NCI-H2171 (cell line): ENCODE data around the gene LZTR1.

Experiments
- DNase-seq: peaks from one replicate; lab custom pipeline; 2025; lab: John Stamatoyannopoulos, UW

LZTR1 gene

DNA sequence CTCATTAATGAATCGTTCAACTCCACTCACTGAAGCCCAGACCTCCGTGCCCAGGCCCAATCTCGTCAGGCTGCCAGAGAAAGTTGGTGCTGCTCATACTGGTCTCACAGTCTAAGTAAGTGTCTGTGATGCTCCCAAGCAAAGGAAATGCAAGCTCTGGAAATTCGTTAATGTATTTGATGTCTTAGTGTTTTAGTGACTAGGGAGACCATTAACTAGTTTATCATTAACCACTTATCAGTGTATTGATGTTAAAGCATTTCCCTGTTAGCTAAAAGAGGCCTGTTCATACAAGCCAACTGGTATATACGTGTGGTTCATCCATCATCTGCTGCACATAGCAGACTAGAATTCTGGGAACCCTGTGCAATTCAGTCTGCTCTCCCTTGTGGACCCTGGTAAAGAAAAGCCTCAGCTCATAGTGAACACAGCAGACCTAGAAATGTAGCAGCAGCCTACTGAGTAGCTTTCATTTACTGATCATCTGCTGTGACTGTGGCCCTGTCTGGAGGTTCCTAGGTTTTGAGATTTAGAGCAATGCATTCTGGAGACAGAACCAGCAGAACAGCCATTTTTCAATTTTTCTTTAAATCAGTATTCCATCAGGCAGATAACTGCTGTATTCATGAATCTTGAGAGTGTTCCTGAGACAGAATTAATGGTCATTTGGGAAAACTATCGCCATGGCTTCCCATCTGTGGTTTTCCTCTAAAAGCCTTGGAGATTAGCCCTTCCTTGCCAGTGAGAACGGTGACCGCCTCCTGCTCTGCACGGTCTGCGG is 30.8 kb upstream of the LZTR1 start:
- no peak for DNase-seq

DNA sequence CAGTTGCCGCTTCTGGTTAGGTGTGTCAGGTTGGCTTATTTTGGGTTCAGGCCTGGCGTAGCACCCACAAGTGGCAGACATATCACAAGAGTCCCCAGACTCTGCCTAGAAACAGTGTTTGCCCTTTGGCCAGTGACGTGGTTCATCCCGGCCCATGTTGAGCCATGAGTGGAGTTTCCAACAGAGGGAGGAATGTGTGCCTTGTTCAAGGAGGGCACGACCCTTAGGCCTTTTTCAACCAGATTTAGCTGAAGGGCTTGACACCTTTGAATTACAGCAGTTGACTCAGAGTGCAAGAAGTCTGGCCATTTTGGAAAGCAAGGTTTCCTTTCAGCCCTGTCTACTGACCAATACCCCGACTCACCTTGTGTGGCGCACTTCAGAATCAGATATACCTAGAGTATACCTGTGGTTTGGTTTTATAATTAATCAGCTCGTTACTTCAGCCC is 30.1 kb upstream of the LZTR1 start:
- DNase-seq: no peak

DNA sequence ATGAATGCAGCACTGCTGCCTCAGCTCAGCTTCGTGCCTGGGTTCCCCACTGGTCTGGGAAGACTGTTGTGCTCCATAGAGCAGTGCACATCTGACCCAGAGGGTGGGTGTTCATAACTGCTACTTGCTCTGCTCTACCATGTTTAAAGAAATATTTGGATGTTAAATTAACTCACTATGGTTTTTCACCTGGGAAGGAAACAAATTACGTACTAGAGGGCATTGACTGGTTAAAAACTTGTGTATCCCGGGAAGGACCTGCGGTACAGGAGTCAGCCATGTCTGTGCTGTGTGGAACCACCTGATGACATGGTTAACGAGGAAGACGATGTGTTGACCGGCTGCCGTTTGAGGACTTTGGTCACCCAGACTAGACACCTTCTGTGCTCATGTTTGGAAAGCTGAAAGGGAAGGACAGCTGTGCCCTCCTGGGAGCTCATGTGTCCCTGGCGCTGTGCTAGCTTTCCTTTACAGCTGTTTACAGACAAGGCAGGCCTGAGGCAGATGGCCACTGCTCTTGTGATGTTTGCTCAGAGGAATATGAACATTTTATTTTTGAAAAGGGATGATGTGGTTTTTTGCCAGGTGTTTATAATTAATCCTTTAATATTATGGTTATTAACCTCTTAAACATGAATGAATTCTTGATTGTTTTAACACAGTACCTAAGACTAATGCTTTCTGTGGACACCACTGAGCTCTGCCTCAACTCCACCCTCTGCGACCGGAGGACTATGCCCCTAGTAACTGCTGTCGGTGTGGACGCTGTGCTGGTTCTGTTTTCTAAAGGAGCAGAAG is 29.4 kb upstream of the LZTR1 start:
- DNase-seq: no peak

DNA sequence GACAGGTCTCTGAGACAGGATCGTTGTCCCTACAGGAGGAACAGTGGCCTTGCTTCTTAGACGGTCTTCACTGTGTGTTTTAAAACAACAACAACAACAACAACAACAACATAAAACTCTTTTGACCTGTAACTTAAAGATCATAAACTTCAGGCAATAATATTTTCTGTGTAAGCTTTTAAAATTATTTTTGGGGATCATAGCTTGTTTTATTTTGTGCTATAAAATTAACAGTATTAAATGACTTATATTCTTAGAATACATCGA is 28.8 kb upstream of the LZTR1 start:
- DNase-seq: no peak

DNA sequence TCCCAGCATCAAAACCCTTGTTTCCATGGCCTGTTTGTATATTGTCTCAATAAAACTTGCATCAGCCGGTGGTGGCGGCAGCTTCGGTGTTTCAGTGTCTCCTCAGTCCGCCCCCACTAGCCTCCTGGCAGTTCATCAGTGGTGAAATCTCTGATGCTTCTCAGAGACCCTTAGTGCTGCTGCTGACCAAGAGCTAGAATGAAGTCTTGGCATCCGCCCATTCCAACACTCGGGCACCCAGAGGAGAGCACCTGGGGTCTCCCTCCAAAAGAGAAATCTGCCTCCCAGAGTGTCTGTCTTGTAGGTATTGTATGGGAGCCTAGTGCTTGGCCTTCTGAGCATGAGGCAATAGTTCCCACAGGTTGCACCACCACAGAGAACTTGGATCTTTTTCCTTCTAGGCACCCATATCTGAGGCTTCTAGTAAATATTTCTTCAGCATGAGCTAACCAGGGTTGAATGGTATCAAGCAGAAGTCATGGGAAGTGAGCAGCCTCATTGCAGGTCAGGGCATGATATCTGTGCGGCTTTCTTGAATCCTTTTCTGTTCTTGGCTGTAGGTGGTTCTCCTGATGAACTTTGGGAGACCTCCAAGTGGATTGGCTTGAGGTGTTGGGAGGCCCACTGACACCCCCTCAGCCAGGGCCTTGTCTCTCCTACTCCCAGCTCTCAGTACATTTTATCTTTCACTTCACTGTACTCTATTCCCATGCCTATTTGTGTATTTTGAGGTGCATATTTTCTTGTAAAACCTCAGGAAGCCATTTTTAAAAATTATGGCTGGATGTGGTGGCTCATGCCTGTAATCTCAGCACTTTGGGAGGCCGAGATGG is 28.2 kb upstream of the LZTR1 start:
- no peak for DNase-seq

DNA sequence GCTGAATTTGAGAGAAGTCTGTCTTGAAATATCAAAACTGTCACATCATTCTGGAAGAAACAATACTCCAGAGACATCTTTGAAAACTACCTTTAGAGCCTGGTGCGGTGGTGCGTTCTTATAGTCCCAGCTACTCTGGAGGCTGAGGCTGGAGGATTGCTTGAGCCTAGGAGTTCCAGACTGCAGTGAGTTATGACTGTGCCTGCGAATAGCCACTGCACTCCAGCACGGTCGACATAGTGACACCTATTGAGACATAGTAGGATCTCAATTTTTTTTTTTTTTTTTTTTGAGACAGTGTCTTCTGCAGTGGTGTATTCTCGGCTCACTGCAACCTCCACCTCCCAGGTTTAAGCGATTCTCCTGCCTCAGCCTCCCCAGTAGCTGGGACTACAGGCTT is 26.5 kb upstream of the LZTR1 start:
- DNase-seq: no peak

DNA sequence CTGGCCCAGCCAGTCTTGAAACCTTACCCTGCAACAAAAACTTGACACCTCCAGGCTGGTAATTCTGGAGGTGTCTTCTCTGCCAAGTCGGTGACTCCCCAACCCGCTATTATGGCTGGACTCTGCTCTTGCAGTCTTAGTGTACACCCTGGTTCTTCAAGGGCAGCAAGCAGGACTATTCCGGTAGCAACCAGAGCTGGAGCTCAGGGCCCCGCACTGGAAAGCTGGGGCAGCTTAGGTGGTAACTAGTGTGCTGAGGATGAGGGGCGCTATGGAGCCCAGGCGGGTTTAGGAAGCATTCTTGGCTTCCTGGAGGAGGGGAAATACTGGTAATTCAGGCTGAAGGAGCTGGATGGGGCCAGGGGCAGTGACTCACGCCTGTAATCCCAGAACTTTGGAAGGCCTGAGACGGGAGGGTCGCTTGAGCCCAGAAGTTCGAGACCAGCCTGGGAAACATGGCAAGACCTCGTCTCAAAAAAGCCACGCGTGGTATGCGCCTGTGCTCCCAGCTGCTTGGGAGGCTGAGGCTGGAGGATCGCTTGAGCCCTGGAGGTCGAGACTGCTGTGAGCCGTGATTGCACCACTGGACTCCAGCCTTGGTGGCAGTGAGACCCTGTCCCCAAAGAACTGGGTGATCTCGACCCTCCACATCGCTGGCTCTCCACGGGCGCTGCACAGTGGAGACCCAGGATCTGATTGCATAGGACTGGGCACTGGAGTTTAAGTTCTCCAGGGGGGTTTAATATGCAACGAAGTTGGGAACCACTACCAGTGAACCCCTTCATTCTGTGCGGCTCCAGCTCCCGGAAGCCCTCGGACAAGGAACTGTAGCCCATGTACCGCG is 25.6 kb upstream of the LZTR1 start:
- no peak for DNase-seq

DNA sequence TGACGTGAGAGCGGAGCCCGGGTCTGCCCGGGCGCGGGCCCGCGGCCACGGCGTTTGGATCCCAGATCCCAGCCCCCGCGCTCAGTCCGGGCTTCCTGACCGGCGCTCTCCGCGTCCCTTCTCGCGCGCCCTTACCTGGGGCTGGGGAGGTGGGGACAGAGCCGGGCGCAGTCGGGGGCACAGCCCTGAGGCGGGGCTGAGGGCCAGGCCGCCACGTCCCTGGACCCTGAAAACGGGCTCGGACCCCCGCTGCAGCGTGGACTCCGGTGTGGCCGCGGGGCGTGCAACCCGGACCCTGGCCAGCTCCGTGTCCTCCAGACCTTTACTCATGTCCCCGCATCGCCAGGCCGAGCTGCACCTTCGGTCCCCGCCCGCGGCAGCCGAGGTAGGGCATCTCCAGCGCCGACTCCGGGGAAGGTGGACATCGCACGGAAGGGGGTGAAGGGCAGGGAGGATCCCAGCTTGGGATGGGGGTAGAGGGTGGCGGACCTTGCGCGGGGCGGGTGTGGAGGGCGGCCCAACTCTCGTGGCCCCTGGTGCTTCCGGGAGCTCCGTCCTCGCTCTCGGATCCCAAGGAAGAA is 24.9 kb upstream of the LZTR1 start:
- no peak for DNase-seq

DNA sequence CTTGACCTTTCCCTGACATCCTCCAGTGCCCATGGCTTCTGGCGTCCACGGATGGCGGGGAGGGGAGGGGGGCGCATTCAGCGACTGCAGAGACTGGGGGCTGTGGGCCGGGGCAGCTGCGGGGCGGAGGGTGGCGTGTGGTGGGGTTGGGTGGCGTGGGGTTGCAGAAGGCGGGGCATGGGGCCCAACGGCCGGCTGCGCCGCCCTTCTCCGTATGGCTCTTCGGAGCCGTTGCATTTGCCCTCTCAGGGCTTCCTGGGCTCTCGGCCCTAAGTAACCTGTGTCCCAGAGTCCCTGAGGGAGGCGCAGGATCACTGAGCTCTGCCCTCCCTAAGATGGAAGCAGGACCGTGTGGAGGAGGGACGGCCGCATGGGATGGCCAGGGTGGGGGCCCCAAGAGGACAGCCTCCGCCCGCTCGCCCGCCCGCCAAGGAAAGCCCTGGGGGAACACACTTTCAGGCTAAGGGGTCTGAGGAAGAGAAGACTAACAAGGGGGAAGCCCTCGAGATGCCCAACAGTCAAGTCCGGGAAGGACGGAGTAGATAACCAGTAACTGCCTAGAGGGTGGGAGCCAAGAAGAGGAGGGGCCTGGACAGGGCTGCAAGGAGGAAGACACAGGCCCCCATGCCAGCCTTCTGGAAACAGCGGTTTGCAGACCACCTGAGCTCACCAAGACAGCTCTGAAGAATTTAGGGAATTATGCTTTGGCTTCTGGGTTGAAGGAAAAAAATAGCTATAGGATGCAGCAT is 24.2 kb upstream of the LZTR1 start:
- no peak for DNase-seq

DNA sequence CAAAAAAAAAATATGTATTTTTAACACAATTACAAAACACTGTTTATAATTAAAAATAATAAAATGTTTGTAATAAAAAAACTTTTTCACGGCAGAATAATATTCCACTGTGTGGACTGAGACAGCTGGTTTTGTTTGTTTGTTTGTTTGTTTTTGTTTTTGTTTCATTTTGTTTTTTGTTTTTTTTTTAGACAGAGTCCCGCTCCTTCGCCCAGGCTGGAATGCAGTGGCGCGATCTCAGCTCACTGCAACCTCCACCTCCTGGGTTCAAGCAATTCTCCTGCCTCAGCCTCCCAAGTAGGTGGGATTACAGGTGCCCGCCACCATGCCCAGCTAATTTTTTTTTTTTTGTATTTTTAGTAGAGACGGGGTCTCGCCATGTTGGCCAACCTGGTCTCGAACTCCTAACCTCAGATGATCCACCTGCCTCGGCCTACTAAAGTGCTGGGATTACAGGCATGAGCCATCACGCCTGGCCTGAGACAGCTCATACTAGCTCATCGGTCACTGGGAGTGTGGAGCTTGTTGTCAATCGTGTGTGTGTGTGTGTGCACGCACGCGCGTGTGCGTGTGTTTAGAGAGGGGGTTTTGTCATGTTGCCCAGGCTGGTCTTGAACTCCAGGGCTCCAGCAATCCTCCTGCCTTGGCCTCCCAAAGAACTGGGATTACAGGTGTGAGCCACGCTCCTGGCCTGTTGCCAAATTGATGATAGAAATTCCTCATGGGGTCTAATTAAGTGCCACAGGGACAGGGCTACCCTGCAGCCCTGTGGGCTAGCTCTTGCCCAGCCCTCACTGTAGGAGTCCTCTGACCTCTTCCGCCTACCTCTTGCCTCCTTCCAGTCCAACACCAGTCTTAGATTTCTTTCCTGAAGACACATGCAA is 22.3 kb upstream of the LZTR1 start:
- no peak for DNase-seq

DNA sequence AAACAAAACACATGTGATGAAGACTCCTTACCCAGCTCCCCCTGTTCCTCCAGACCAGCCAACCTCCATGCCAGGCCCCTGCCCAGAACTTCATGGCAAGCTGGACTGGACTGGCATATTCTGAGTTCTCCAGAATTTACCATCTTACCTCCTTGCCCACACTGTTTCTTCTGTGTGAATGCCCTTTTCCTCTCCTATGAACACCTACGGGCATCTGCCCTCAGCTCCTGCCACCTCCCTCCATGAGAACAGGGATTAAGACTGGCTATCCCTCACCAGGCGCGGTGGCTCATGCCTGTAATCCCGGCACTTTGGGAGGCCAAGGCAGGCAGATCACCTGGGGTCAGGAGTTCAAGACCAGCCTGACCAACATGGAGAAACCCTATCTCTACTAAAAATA is 21.5 kb upstream of the LZTR1 start:
- no peak for DNase-seq

DNA sequence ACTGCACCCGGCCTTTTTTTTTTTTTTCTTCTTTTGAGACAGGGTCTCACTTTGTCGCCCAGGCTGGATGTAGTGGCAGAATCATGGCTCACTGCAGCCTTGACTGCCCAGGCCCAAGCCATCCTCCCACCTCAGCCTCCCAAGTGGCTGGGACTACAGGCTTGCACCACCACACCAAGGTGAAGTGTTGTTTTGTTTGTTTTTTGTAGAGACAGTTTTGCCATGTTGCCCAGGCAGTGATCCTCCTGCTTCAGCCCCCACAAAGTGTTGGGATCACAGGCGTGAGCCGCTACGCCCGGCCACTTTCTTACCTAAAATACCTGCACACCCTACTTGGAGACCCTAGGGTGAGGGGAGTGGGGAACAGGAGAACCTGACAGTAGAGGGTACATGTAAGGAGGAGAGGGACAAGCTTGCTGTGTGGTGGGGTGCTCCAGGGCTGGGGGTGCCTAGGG is 19.6 kb upstream of the LZTR1 start:
- DNase-seq: no peak

DNA sequence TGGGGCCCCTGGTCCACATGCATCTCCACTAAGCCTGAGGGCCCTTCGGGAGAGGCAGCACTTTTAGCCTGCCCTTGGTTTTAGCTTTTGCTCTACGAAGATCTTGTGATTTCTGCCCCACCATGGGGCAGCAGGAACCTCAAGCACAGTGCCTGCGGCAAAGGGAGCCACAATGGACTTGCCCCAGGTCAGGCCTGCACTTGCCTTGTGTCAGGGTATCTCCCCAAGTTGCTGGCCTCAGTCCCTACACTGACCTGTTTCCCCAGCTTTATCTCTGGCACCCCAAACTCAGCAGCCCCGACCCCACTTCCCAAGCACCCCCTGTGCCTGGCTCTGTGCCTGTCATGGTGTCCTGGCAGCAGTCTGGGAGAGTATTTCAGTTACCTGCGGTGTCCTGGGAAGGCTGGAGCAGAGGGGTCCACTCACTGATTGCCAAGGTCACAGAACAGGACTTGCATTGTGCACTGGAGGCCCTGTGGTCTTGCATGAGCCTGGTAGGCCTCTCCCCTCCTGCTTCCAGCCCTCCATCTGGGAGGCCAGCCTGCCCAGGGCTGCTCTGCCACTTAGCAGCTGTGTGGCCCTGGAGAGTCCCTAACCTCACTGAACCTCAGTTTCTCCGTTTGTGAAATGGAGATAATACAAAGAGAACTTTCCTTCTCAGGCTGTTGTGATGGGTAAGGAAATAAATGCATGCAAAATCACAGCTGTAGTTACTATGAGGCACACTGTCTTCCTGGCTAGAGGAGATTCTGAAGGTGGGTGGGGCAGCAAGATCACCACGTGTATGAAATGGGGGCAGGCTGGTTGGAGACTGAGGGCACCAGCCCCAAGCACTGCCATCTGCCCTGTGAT is 18.7 kb upstream of the LZTR1 start:
- no peak for DNase-seq

DNA sequence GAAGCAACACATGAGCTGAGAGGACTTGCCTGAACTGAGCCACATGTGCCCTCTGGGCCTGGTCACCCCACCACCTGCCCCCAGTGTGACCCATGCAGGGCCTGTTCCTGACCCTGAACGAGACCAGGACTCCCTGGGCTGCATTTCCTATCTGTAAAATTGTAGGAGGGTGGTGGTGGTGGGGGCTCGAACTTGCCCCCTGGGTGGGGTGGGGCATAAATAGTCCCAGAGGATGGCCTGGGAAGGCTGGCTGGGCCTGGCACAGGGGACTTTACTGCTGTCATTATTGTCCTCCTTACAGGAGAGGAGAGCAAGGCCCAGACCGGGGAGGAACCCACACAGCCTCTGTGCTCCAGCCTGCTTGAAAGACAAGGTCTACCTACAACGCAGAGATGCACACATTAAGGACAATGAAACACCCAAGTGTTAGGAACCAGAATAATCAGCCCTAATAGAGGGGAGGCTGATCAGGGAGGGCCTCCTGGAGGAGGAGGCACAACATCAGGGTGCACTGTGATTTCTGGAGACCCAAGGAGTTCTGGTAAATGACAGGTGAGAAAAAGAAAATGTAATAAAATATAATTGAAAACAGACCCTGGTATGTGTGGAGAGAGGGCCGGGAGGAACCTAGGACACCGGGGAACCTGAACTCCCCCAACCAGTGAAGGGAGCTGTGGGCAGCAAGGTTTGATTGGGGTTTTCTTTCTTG is 17.9 kb upstream of the LZTR1 start:
- no peak for DNase-seq

DNA sequence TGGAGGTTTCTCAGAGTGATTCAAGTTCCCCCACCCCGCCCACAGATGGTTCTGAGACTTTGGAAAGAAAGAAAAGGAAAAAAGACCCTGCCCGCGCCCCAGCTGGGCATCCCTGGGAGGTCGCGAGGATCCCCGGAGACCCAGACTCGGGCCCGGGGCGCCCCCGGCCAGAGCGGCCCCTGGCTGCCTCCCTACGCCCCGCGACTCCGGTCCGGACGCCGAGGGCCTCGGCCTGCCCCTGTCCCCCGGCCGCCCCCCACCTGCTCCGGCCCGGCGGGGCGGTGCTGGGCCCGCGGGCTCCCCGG is 17.3 kb upstream of the LZTR1 start:
- no peak for DNase-seq

DNA sequence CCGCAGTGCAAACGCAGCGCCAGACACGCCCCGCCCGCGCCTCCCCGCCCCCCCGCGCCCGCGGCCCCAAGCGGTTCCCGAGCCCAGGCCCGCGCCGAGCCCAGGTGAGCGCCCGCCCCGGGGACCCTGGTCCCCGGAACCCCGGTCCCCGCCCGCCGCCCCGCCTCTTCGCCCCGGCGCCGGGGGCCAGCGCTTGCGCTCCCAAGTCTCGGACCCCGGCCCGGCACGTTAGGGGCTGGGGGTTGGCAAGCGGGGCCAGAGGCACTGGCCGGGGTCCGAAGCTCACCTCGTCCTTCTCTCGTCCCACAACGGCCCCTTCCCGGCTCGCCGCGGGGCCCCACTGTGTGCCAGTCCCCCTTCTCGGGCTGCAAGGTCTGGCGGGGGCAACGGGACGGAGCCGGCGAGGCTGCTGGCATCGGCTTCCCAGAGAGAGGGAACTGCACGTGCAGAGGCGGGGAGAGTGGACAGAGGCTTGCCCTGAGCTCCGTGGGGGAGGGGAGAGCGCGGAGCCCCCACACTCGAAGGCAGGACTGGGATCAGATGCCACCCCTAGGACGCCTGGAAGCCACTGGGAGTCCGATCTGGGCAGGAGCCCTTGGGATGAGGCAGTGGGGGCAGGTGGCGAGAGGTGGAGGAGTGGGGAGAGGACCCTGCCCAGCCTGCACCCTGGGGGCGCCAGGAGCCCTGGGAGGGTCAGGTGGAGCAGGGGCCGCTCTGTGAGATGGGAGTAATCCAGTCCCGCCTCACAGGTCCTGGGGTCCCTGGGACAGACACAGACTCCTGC is 16.8 kb upstream of the LZTR1 start:
- no peak for DNase-seq
